ENCODE results near the gene DDX28. TPM values are rescaled to one million over a fixed set of nuclear protein-coding genes. Genes with fewer than 3 reads are reported as not detected.
"Not testable (repeated sequence)": the region's sequence is repeated elsewhere in the genome, so short reads cannot be mapped to it uniquely, and the experiment has no call there.

DDX28 gene
- total and polyA plus RNA-seq, 2 of the 4 experiments (the other 2 are of a cell fraction) = 9.2 to 10.0 TPM

DNA sequence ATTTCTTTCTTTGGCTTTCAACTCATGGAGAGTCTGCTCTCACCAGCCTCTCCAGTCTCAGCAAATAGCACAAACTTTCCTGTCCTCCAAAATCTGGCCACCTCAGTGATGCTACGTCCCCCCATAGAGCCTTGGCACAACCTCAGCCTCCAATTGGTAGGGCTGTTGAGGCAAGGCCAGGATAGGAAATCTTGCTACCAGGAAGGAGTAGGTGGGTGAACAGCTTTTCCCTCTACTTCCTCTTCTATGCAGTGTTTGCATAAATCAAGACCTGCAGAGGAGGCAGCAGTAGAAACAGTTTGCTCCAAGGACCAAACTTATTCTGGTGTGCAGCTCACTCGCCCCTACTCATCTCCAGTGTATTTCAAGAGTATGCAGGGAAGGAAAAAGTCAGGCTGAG is 23.0 kb downstream of the DDX28 start:
- no peak overlapping the region; the same call in 1 of the 2 replicates for H2AK5ac ChIP-seq (ENCODE audit: low read depth, low read length)
- DNase-seq = no peak
- no TSS peak for BruUV-seq (replicated peaks)

DNA sequence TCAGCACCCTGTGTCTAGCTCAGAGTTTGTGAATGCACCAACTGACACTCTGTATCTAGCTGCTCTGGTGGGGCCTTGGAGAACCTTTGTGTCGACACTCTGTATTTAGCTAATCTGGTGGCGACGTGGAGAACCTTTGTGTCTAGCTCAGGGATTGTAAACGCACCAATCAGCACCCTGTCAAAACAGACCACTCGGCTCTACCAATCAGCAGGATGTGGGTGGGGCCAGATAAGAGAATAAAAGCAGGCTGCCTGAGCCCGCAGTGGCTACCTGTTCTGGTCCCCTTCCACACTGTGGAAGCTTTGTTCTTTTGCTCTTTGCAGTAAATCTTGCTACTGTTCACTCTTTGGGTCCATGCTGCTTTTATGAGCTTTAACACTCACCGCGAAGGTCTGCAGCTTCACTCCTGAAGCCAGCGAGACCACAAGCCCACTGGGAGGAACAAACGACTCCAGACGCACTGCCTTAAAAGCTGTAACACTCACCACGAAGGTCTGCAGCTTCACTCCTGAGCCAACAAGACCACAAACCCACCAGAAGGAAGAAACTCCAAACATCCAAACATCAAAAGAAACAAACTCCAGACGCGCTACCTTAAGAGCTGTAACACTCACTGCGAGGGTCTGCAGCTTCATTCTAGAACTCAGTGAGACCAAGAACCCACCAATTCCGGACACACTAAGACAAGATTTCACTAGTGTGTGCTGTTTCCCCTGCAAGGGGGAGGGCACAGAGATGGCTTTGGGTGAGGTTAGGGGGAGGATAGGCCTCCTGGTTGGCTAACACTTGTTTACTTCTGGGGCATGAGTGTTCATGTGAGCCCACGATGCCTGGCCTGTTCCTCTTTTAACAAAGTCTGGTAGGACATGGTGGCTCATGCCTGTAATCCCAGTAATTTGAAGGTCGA is 24.0 kb downstream of the DDX28 start, which contains the start of gene DPEP2:
Gene DPEP2, minus strand, starts transcription at position 706 of the 910 bp plus-strand sequence. CDS start 6,272 bp downstream, outside the sequence.
- H2AK9ac ChIP-seq (replicated peaks; ENCODE audit: low read depth, low read length, poor library complexity); H3K79me1 ChIP-seq (ENCODE audit: low read depth in 1 of 2, low read length in 2 of 2); dilution Hi-C loops (cut with HindIII; ENCODE audit: low sequenced_read_pairs, unreplicated experiment); CTCF ChIA-PET; H3K9me3 ChIP-seq (ENCODE audit: control insufficient read depth, insufficient read depth, low read length); DNase-seq; H2BK5ac ChIP-seq (ENCODE audit: low read depth, low read length, poor library complexity, severe bottlenecking); H3K27ac ChIP-seq (ENCODE audit: insufficient read depth, low read length); in situ Hi-C loops (cut with MboI; ENCODE audit: low sequenced_read_pairs); POLR2A ChIA-PET (ENCODE audit: unreplicated experiment); H4K20me1 ChIP-seq (ENCODE audit: insufficient read depth, low read length); BruUV-seq (replicated peaks); H3K36me3 ChIP-seq (ENCODE audit: control insufficient read depth, insufficient read depth, low read length); H3K4me3 ChIP-seq (ENCODE audit: insufficient read depth, low read depth, low read length); H3K56ac ChIP-seq (ENCODE audit: extremely low read depth, insufficient read depth, low read length); H3K27me3 ChIP-seq (ENCODE audit: control insufficient read depth, insufficient read depth, low read length); intact Hi-C loops (cut with micrococcal nuclease); H3K4me1 ChIP-seq (ENCODE audit: control insufficient read depth, insufficient read depth, low read length); H3K18ac ChIP-seq (ENCODE audit: low read depth, low read length): not testable (repeated sequence)
- Histone ChIP-seq H3K4ac (ENCODE audit: low read depth, low read length) (peak within 1 kb of the TSS; percentile 46; the same call in 1 of the 2 replicates), H4K91ac (ENCODE audit: insufficient read depth, low read depth, low read length) (peak within 1 kb of the TSS; percentile 8; the same call in 1 of the 2 replicates), H4K5ac (ENCODE audit: low read depth, low read length) (0 out of 2 replicates have a peak within 1 kb of the TSS, but pooled peaks have one; percentile 13), H2BK120ac (ENCODE audit: low read depth, low read length) (peak within 1 kb of the TSS; percentile 6), H2AK5ac (ENCODE audit: low read depth, low read length) (peak within 1 kb of the TSS; percentile 12; the same call in 1 of the 2 replicates), H4K8ac (ENCODE audit: low read depth in 2 of 2, low read length in 2 of 2) (peak within 1 kb of the TSS; percentile 11 to 26; a peak in 2 of 4 replicates), H2BK20ac (ENCODE audit: low read depth, low read length) (peak within 1 kb of the TSS; percentile 18; the same call in 1 of the 2 replicates), H3K4me2 (ENCODE audit: low read depth, low read length) (0 out of 2 replicates have a peak within 1 kb of the TSS, but pooled peaks have one; percentile 20), H3K9ac (ENCODE audit: low read depth, low read length) (0 out of 2 replicates have a peak within 1 kb of the TSS, but pooled peaks have one; percentile 19), H2AFZ (replicated peaks; ENCODE audit: low read length, poor library complexity) (peak within 1 kb of the TSS; percentile 63), H3K9me1 (ENCODE audit: insufficient read depth, low read length) (peaks cover 14% of the 10 kb centered on the region), H3K23ac (ENCODE audit: low read depth, low read length) (peak within 1 kb of the TSS; percentile 23), H2BK15ac (ENCODE audit: low read depth, low read length) (0 out of 3 replicates have a peak within 1 kb of the TSS, but pooled peaks have one; percentile 14), H3K14ac (replicated peaks; ENCODE audit: low read depth, low read length) (peak within 1 kb of the TSS; percentile 52; the same call in 1 of the 2 replicates)
- ATAC-seq (ENCODE audit: low read depth) = peak; percentile 61; the same call in 1 of the 2 replicates
- WGBS, 2 experiments (ENCODE audit: extremely low coverage in 2 of 2, insufficient read length in 1 of 2) = 0% methylated on average over 1 of the region's 18 CpGs; no CpG with 5 or more reads in 1 of the 2 experiments

More for the DNA sequence above, 23.0 kb downstream of the DDX28 start:
- H2AFZ ChIP-seq (replicated peaks; ENCODE audit: low read length, poor library complexity) = peak overlapping the region; percentile 63
- H4K91ac ChIP-seq (ENCODE audit: insufficient read depth, low read depth, low read length) = peak overlapping the region; percentile 8; the same call in 1 of the 2 replicates
- peak overlapping the region; percentile 23 for H3K23ac ChIP-seq (ENCODE audit: low read depth, low read length)
- H3K4me3 ChIP-seq (ENCODE audit: insufficient read depth, low read depth, low read length) = no peak overlapping the region
- intact Hi-C loops (cut with micrococcal nuclease) = no loop called here
- ATAC-seq (ENCODE audit: low read depth) = no peak
- CTCF ChIA-PET = no interaction called here
- no peak overlapping the region for H3K27ac ChIP-seq (ENCODE audit: insufficient read depth, low read length)
- no peak overlapping the region for H3K18ac ChIP-seq (ENCODE audit: low read depth, low read length)
- peak overlapping the region; percentile 46; the same call in 1 of the 2 replicates for H3K4ac ChIP-seq (ENCODE audit: low read depth, low read length)
- H3K79me1 ChIP-seq (ENCODE audit: low read depth in 1 of 2, low read length in 2 of 2) = no peaks in the 10 kb centered on the region
- no peak overlapping the region for H2BK5ac ChIP-seq (ENCODE audit: low read depth, low read length, poor library complexity, severe bottlenecking)
- TF ChIP-seq MAFK (IDR thresholded peaks at IDR 0.05; ENCODE audit: low read depth, low read length) = no peak
- no peak for TF ChIP-seq RCOR1 (IDR thresholded peaks at IDR 0.05; ENCODE audit: insufficient replicate concordance, low read length)
- TF ChIP-seq RFX5 (IDR thresholded peaks at IDR 0.05; ENCODE audit: low read depth, low read length) = no peak
- no peak for TF ChIP-seq NFE2L2 (IDR thresholded peaks at IDR 0.05; ENCODE audit: low read depth, low read length)
- WGBS, 2 experiments (ENCODE audit: extremely low coverage in 2 of 2, insufficient read length in 1 of 2) = no CpG with 5 or more reads among the region's 2 CpGs
- no peak overlapping the region for H3K4me2 ChIP-seq (ENCODE audit: low read depth, low read length)
- no peaks in the 10 kb centered on the region for H3K36me3 ChIP-seq (ENCODE audit: control insufficient read depth, insufficient read depth, low read length)
- H2AK9ac ChIP-seq (replicated peaks; ENCODE audit: low read depth, low read length, poor library complexity) = no peak overlapping the region
- H3K27me3 ChIP-seq (ENCODE audit: control insufficient read depth, insufficient read depth, low read length) = no peaks in the 10 kb centered on the region
- H3K56ac ChIP-seq (ENCODE audit: extremely low read depth, insufficient read depth, low read length) = no peak overlapping the region
- peaks cover 5% of the 10 kb centered on the region for H3K4me1 ChIP-seq (ENCODE audit: control insufficient read depth, insufficient read depth, low read length)
- peak overlapping the region; percentile 11 to 26; a peak in 2 of 4 replicates for H4K8ac ChIP-seq (ENCODE audit: low read depth in 2 of 2, low read length in 2 of 2)
- H2BK20ac ChIP-seq (ENCODE audit: low read depth, low read length) = peak overlapping the region; percentile 18; the same call in 1 of the 2 replicates
- H2BK15ac ChIP-seq (ENCODE audit: low read depth, low read length) = 0 out of 3 replicates have a peak overlapping the region, but pooled peaks have one; percentile 14
- H3K14ac ChIP-seq (replicated peaks; ENCODE audit: low read depth, low read length) = peak overlapping the region; percentile 52; the same call in 1 of the 2 replicates
- 0 out of 2 replicates have a peak overlapping the region, but pooled peaks have one; percentile 13 for H4K5ac ChIP-seq (ENCODE audit: low read depth, low read length)
- dilution Hi-C loops (cut with HindIII; ENCODE audit: low sequenced_read_pairs, unreplicated experiment) = no loop called here
- in situ Hi-C loops (cut with MboI; ENCODE audit: low sequenced_read_pairs) = no loop called here
- peaks cover 14% of the 10 kb centered on the region for H3K9me1 ChIP-seq (ENCODE audit: insufficient read depth, low read length)
- POLR2A ChIA-PET (ENCODE audit: unreplicated experiment) = no interaction called here
- no peaks in the 10 kb centered on the region for H3K9me3 ChIP-seq (ENCODE audit: control insufficient read depth, insufficient read depth, low read length)
- H4K20me1 ChIP-seq (ENCODE audit: insufficient read depth, low read length) = no peaks in the 10 kb centered on the region
- 0 out of 2 replicates have a peak overlapping the region, but pooled peaks have one; percentile 19 for H3K9ac ChIP-seq (ENCODE audit: low read depth, low read length)
- H2BK120ac ChIP-seq (ENCODE audit: low read depth, low read length) = peak overlapping the region; percentile 6; the same call in 1 of the 2 replicates
